Smooth muscle cell (in vitro differentiated cells): ENCODE results near the gene ZNF263. TPM values are rescaled to one million over a fixed set of nuclear protein-coding genes. Genes with fewer than 3 reads are reported as not detected.

Source experiments
- DNase-seq: peaks from one replicate; lab custom pipeline; 2025; ENCODE audit not compliant: unreplicated experiment; lab: John Stamatoyannopoulos, UW
- H2AFZ ChIP-seq: fragments of 200-600 bp; sonication (generic); 2 replicates; pipeline ENCODE4 v1.6.0; 2016; ENCODE audit warnings: antibody characterized with exemption, low read depth, mild to moderate bottlenecking
- H3F3A ChIP-seq: fragments of 200-600 bp; sonication (generic); 2 replicates; pipeline ENCODE4 v1.6.0; 2017; ENCODE audit warnings: antibody characterized with exemption, low read depth
- H3K27ac ChIP-seq: fragments of 200-600 bp; sonication (generic); 2 replicates; pipeline ENCODE4 v1.5.1; 2016; ENCODE audit warnings: low read depth, mild to moderate bottlenecking
- H3K27me3 ChIP-seq: fragments of 200-600 bp; sonication (generic); 2 replicates; pipeline ENCODE4 v1.6.1; 2016; ENCODE audit warnings: low read depth, mild to moderate bottlenecking
- H3K36me3 ChIP-seq: fragments of 200-600 bp; sonication (generic); 2 replicates; pipeline ENCODE4 v1.5.1; 2016; ENCODE audit warnings: low read depth
- H3K4me1 ChIP-seq: fragments of 200-600 bp; sonication (generic); 2 replicates; pipeline ENCODE4 v1.5.1; 2016; ENCODE audit warnings: low read depth
- H3K4me2 ChIP-seq: fragments of 200-600 bp; sonication (generic); 2 replicates; pipeline ENCODE4 v1.6.0; 2016; ENCODE audit warnings: mild to moderate bottlenecking
- H3K4me3 ChIP-seq: fragments of 200-600 bp; sonication (generic); 2 replicates; pipeline ENCODE4 v1.5.1; 2016; ENCODE audit warnings: mild to moderate bottlenecking
- H3K79me2 ChIP-seq: fragments of 200-600 bp; sonication (generic); 2 replicates; pipeline ENCODE4 v1.6.0; 2016; ENCODE audit warnings: low read depth, mild to moderate bottlenecking
- H3K9ac ChIP-seq: fragments of 200-600 bp; sonication (generic); 2 replicates; pipeline ENCODE4 v1.6.0; 2016; ENCODE audit warnings: low read depth
- H3K9me3 ChIP-seq: fragments of 200-600 bp; sonication (generic); replicated peaks from 2 replicates; pipeline ENCODE4 v1.5.1; 2016; ENCODE audit warnings: low read depth
- H4K20me1 ChIP-seq: fragments of 200-600 bp; sonication (generic); 2 replicates; pipeline ENCODE4 v1.6.0; 2016; ENCODE audit warnings: low read depth
- CTCF ChIP-seq: fragments of 200-600 bp; sonication (generic); IDR thresholded peaks from 2 replicates; pipeline ENCODE4 v1.5.1; 2017; ENCODE audit warnings: borderline replicate concordance, mild to moderate bottlenecking, antibody characterized with exemption; ENCODE audit not compliant: insufficient read depth, poor library complexity, severe bottlenecking
- WGBS: methylation state at CpG from one replicate; pipeline ENCODE4 v1.1.7; 2016; ENCODE audit warnings: low lambda C conversion rate; 5-methylcytosine and 5-hydroxymethylcytosine counted together
- polyA plus RNA-seq: library from polyadenylated mRNA; unstranded; fragments of >200 nt; fragmentation: Nextera tagmentation; extraction: Ambion mirVana; gene quantifications from 2 replicates; pipeline ENCODE4 v1.2.1, GENCODE V29; 2016
- total RNA-seq: library from RNA; depleted of rRNA; stranded (reverse); fragments of >200 nt; gene quantifications from 2 replicates; pipeline ENCODE4 v1.2.3, GENCODE V29; 2014

ZNF263 gene
- total and polyA plus RNA-seq, 2 experiments from 2014 or later, result 17.6 to 29.0 TPM

- DNase-seq, result no peak
- peaks cover 18% of the 10 kb centered on the region for H3K36me3 ChIP-seq
- TF ChIP-seq CTCF, result no peak
- no peak overlapping the region for H3K4me2 ChIP-seq
- H3K79me2 ChIP-seq, result peaks cover 13% of the 10 kb centered on the region
- no peaks in the 10 kb centered on the region for H3F3A ChIP-seq
- H3K9ac ChIP-seq, result no peak overlapping the region
- 92% methylated on average over 27 of the region's 29 CpGs for WGBS
- H3K27me3 ChIP-seq, result no peaks in the 10 kb centered on the region
- H3K4me1 ChIP-seq, result peaks cover 4% of the 10 kb centered on the region
- no peak overlapping the region for H3K4me3 ChIP-seq
- no peak overlapping the region for H2AFZ ChIP-seq
- H4K20me1 ChIP-seq, result no peaks in the 10 kb centered on the region
- peaks cover 4% of the 10 kb centered on the region for H3K9me3 ChIP-seq
- no peak overlapping the region for H3K27ac ChIP-seq
Measured at GRCh38 chr16:3235856-3236669, 47.2 kb upstream of the ZNF263 start.

GRCh38 chr16:3241761-3242160 is 41.5 kb upstream of the ZNF263 start:
- H3F3A ChIP-seq, result no peaks in the 10 kb centered on the region
- H3K27ac ChIP-seq, result no peak overlapping the region
- no peak overlapping the region for H2AFZ ChIP-seq
- no peaks in the 10 kb centered on the region for H3K36me3 ChIP-seq
- no peak overlapping the region for H3K9ac ChIP-seq
- no peak for DNase-seq
- no peaks in the 10 kb centered on the region for H3K4me1 ChIP-seq
- no peaks in the 10 kb centered on the region for H3K9me3 ChIP-seq
- no peaks in the 10 kb centered on the region for H3K79me2 ChIP-seq
- no peak overlapping the region for H3K4me3 ChIP-seq
- no peak for TF ChIP-seq CTCF
- 74% methylated on average over 5 of the region's 5 CpGs for WGBS
- H3K4me2 ChIP-seq, result no peak overlapping the region
- H4K20me1 ChIP-seq, result no peaks in the 10 kb centered on the region
- no peaks in the 10 kb centered on the region for H3K27me3 ChIP-seq

- no peak for TF ChIP-seq CTCF
Measured at GRCh38 chr16:3242709-3243108, 40.6 kb upstream of the ZNF263 start.

GRCh38 chr16:3243882-3244281 is 39.4 kb upstream of the ZNF263 start:
- Histone ChIP-seq H3K36me3 (no peaks in the 10 kb centered on the region), H3K27me3 (no peaks in the 10 kb centered on the region), H3K4me2 (no peak overlapping the region), H3K79me2 (no peaks in the 10 kb centered on the region), H3K9me3 (no peaks in the 10 kb centered on the region), H3K4me1 (no peaks in the 10 kb centered on the region), H3K9ac (no peak overlapping the region), H2AFZ (no peak overlapping the region), H3K4me3 (no peak overlapping the region), H4K20me1 (no peaks in the 10 kb centered on the region), H3K27ac (no peak overlapping the region), H3F3A (no peaks in the 10 kb centered on the region)
- DNase-seq, result no peak
- WGBS, result 78% methylated on average over 6 of the region's 6 CpGs
- TF ChIP-seq CTCF, result no peak

More at GRCh38 chr16:3242709-3243108, 40.6 kb upstream of the ZNF263 start:
- DNase-seq, result no peak
- Histone ChIP-seq H3K4me2 (no peak overlapping the region), H3K27ac (no peak overlapping the region), H3K9me3 (no peaks in the 10 kb centered on the region), H4K20me1 (no peaks in the 10 kb centered on the region), H3F3A (no peaks in the 10 kb centered on the region), H2AFZ (no peak overlapping the region), H3K27me3 (no peaks in the 10 kb centered on the region), H3K9ac (no peak overlapping the region), H3K4me3 (no peak overlapping the region), H3K4me1 (no peaks in the 10 kb centered on the region), H3K79me2 (no peaks in the 10 kb centered on the region), H3K36me3 (no peaks in the 10 kb centered on the region)
- 88% methylated on average over 11 of the region's 11 CpGs for WGBS
